ENCODE results near the gene SLC37A2.
A peak's percentile ranks its signal among the peaks of the same experiment; 100 is the strongest.

The SLC37A2 gene

GRCh38 chr11:125111001-125111342 is 47.9 kb downstream of the SLC37A2 start:
- no peak for DNase-seq (ENCODE audit: low read depth in 2 of 2)

GRCh38 chr11:125111343-125112207 is 48.5 kb downstream of the SLC37A2 start, which contains the start of gene TMEM218:
TSS of gene TMEM218 (minus strand) at chr11:125111626. CDS start at chr11:125102241, 9,385 bp downstream.
- peak; percentile 89 to 96 for DNase-seq (ENCODE audit: low read depth in 2 of 2)

DNA sequence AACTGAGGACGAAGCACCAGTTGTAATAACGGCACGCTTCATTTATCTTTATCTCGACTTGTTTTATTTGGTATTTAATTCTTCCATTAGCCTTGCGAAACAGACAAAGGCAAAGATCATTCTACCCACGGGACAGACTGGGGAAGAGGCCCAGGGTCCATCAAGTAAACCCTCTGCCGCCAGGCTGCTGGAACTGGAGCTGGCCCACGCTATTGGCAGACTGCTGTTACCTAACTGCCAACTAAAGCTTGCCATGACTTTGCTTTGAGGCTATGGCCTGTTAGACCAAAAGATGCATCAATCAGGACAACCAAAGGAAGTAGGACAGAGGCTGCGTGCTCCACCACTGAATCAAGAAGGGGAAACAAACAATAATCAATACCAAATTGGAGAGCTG is 49.1 kb downstream of the SLC37A2 start:
- DNase-seq (ENCODE audit: low read depth in 2 of 2), result no peak

DNA sequence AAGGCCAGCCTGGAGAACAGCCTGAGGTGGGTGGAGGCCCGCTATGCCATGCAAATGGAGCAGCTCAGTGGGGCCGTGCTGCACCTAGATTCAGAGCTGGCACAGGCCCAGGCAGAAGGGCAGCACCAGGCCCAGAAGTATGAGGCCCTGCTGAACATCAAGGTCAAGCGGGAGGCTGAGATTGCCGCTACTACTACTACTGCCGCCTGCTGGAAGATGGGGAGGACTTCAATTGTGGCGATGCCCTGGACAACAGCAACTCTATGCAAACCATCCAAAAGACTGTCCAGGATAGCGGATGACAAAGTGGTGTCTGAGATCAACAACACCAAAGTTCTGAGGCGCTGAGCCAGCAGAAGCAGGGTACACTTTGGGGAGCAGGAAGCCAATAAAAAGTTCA is 51.4 kb downstream of the SLC37A2 start:
- DNase-seq (ENCODE audit: low read depth in 2 of 2), result no peak

DNA sequence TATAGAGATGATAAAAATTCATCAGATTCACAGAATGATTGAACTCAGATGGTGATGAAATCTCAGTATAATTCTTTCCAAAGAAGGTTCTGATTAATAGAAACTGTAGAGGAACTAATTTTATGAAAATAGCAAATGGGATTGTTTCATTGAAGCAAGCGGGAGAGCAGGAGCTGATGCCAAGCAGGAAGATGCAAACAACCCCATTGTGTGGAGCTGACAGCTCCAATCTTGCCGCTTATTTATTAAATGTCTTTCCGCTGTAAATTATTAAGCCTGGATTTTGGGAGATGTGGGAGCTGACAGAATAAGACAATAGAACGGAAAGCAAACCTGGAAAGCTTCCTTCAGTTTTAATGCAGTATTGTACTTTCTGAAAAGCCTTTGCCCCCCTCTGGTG is 54.3 kb downstream of the SLC37A2 start:
- no peak for DNase-seq (ENCODE audit: low read depth in 2 of 2)

DNA sequence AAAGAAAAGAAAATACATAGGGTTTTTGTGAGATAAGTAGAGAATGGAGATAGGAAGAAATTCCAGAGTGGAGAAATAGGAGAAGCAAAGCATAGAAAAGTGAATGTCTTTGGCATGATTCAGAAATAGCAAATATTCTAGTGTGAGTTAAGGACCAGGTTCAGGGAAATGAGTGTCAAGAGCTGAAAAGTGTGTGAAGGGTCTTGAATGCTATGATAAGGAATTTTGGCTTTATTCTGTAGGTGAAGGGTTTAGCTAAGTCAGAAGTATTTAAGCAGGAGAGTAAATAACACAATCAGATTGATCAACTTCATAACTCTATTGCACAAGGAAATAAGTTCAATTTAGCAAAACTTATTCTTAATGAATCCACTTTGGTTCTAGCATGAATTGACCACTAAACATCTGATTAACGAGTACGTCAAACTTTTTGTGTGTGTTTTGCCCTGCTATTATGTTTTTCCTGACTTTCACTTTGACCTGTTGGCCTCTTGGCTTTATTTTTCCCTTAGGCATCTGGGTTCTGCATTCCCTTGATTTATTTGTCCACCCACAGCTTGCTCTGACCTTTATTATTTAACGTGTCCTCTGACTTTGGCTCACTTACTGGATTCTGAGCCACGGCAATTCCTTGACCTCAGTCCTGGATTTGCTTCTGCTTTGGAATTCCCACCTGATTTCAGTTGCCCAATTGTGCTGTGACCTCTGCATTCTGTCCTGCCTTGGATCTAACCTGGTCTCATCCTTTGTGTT is 60.3 kb downstream of the SLC37A2 start:
- DNase-seq (ENCODE audit: low read depth in 2 of 2), result no peak

- DNase-seq (ENCODE audit: low read depth in 2 of 2), result peak in 1 of 2 donors; percentile 25
Measured at GRCh38 chr11:125123947-125124617, 61.0 kb downstream of the SLC37A2 start.

GRCh38 chr11:125124618-125124992 is 61.5 kb downstream of the SLC37A2 start:
- no peak for DNase-seq (ENCODE audit: low read depth in 2 of 2)

DNA sequence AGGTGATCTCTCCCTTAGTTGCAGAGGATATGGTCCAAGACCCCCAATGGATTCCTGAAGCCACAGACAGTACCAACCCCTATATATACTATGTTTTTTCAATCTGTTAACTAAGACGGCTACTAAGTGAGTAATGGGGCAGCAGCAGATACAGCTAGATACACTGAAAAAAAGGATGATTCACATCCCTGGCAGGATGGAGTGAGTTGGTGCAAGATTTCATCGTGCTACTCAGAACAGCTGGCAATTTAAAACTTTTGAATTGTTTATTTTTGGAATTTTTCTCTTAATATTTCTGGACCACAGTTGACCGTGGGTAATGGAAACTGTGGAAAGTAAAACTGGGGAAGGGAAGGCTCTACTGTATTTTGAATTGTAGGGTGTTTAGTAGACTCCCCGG is 65.3 kb downstream of the SLC37A2 start:
- no peak for DNase-seq (ENCODE audit: low read depth in 2 of 2)

- no peak for DNase-seq (ENCODE audit: low read depth in 2 of 2)
Measured at GRCh38 chr11:125129316-125129993, 66.3 kb downstream of the SLC37A2 start.

- DNase-seq (ENCODE audit: low read depth in 2 of 2), result no peak
Measured at GRCh38 chr11:125132071-125132470, 69.0 kb downstream of the SLC37A2 start.

GRCh38 chr11:125132596-125132995 is 69.5 kb downstream of the SLC37A2 start:
- DNase-seq (ENCODE audit: low read depth in 2 of 2), result no peak

DNA sequence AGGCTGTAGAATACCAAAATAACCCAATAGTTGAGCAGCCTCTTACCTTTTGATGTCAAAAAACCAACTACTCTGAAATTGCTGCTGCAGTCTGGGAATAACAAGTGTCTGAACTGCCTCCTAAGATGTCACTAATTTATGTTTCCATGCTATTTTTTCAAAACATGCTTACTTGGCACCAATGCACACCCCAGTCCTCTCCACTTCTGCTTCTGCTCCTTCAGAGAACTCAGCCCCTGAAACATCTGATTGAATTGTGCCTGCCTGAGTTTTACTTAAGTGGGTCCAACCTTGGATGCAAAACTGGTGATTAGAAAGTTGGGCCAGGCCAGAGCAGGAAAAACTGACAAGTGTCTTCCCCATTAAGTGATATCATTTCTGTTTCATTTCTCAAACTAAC is 72.9 kb downstream of the SLC37A2 start:
- no peak for DNase-seq (ENCODE audit: low read depth in 2 of 2)

DNA sequence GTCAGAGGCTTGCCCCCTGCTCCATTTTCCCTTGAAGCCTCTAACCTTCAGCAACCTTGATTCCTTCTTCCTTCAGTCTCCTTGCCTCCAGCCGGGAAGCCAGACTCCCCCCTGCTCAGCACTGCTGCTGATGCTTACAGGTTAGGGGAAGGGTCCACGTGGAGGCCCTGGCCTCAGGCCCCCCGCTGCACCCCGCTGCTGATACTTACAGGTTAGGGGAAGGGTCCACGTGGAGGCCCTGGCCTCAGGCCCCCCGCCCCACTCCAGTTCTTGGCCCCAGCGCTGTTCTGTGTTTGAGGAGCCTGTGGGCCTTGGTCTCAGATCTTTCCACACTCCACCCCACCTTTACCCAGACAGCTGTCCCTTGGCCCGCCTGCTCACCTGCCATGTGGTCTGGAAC is 75.9 kb downstream of the SLC37A2 start:
- no peak for DNase-seq (ENCODE audit: low read depth in 2 of 2)

DNA sequence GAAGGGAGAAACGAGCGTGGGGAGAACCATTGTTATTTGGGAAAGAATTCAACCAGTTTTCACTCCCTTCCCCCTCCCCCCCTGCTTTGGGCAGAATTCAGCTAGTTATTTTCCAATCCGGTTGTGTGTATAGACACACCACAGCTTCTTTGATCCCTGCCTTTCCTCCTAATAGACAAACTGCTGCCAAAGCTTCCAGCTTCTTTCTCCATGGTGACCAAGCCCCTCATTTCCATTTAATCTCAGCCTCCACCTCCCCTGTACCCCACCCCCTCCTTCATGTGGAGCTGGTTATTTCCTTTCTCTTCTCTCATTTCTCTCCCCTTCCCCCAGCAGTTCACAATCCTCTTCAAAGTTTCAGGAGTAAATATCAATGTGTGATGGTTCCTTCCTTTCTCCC is 76.7 kb downstream of the SLC37A2 start:
- no peak for DNase-seq (ENCODE audit: low read depth in 2 of 2)
